Breast epithelium (tissue), 3 donors: ENCODE data around the gene DAB2IP.

Experiments used
- POLR2AphosphoS5 ChIP-seq, 3 donors: sonication (generic); formaldehyde crosslinking; IDR thresholded peaks; one replicate each; pipeline ENCODE4 v1.6.1; 2017; ENCODE audit warnings: antibody characterized with exemption in 3 of 3
- TF ChIP-seq, protein P1 (sequence below), 3 donors: fragments of 450-650 bp; IDR thresholded peaks; one replicate each; pipeline ENCODE4 v1.5.1; 2016 to 2017; ENCODE audit warnings: antibody characterized with exemption in 3 of 3, mild to moderate bottlenecking in 3 of 3, moderate library complexity in 3 of 3

DNA sequence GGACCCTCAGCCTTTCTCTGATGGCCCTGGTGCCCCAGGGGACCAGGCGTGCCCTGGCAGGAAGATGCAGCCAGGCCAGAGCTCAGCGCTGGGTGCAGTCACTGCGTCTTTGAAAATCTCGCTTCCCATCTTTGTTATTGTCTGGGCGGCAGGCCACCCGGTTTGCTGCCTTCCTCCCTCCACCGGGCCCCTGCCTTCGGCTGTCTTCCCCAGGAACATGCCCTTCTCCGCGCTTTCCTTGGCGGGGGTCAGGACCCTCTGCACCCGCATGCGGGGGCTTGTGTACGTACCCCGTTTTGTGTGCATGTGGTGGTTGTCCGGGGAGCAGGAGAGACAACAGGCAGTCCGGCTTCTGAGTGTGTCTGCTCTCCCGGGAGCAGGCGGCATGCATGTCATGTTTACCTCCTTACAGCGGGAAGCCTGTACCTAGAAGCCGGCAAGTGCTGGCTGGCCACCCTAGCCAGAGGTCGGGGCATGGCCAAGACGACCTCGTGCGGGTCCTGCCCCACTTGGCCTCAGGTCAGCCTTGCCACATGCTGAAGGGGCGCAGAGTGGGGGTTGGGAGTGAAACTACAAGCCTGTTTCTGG, 49.5 kb downstream of the DAB2IP start:
- TF ChIP-seq, protein P1, sequence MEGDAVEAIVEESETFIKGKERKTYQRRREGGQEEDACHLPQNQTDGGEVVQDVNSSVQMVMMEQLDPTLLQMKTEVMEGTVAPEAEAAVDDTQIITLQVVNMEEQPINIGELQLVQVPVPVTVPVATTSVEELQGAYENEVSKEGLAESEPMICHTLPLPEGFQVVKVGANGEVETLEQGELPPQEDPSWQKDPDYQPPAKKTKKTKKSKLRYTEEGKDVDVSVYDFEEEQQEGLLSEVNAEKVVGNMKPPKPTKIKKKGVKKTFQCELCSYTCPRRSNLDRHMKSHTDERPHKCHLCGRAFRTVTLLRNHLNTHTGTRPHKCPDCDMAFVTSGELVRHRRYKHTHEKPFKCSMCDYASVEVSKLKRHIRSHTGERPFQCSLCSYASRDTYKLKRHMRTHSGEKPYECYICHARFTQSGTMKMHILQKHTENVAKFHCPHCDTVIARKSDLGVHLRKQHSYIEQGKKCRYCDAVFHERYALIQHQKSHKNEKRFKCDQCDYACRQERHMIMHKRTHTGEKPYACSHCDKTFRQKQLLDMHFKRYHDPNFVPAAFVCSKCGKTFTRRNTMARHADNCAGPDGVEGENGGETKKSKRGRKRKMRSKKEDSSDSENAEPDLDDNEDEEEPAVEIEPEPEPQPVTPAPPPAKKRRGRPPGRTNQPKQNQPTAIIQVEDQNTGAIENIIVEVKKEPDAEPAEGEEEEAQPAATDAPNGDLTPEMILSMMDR (IDR thresholded peaks at IDR 0.05) = no peak
- no peak for TF ChIP-seq POLR2AphosphoS5 (IDR thresholded peaks at IDR 0.05)
